Mucosa of gallbladder (tissue), 1 donor: ENCODE data around the gene THSD1. TPM values are rescaled to one million over a fixed set of nuclear protein-coding genes. Genes with fewer than 3 reads are reported as not detected.
"Not testable (repeated sequence)": the region's sequence is repeated elsewhere in the genome, so short reads cannot be mapped to it uniquely, and the experiment has no call there.

Source experiments
- DNase-seq: peaks from one replicate; pipeline ENCODE4 v3.0.0-alpha.2; 2020; ENCODE audit warnings: low spot score
- total RNA-seq: library from RNA; stranded (reverse); gene quantifications from one replicate; pipeline ENCODE4 v1.2.1, GENCODE V29; 2021
- donor health status: DM: no; HTN: no; CAD: no.

Gene THSD1
- total RNA-seq, 1 donor from 2014 or later: 2.9 TPM

DNA sequence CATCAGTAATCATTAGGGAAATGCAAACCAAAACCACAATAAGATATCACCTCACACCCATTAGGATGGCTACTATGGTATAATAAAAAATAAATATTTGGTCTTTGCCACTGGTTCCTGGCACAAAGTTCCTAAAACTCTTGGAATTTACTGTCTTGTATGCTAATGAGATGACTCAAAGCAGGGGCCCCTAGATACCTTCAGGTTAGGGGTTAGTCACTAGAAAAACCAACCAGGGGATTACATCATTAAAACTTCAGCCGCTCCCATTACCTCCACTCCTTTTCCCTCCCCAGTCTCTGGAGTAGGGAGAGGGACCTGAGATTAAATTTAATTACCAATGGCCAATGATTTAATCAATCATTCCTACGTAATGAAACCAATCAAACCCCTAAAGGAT is 49.6 kb downstream of the THSD1 start:
- DNase-seq: no peak

- DNase-seq: no peak
These were observed 52.8 kb downstream of the THSD1 start for GRCh38 chr13:52353193-52353592.

GRCh38 chr13:52348983-52349780 is 56.8 kb downstream of the THSD1 start:
- no peak for DNase-seq

GRCh38 chr13:52348071-52348470 is 57.9 kb downstream of the THSD1 start:
- DNase-seq: no peak

DNA sequence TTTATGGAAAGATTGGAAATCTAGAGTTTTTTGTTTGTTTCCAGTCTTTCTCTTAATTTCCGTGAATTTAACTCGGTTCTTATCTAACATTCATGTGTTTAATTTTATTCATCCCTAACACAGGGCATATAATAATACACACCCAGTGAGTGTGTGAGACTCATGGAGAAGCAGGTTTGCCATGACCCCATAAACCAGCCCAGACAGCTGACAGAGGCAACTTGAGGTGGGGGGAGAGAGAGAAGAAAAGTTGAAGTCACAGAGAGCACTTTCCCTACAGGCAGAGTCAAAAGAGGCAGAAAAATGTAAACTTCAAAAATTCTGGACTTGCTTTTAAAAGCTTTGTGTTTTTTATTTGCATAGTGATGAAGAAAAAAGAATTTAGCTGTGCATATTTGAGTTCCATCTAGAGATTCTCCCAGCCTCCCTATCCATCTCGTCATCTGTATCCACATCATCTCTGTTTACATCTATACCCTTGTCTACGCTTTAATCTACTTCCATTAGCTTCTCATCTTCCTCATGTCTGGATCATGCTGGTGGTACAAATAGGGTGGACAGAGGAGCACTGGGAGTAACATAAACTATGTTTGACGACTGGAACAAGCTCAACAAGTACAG is 60.2 kb downstream of the THSD1 start:
- DNase-seq: no peak

DNA sequence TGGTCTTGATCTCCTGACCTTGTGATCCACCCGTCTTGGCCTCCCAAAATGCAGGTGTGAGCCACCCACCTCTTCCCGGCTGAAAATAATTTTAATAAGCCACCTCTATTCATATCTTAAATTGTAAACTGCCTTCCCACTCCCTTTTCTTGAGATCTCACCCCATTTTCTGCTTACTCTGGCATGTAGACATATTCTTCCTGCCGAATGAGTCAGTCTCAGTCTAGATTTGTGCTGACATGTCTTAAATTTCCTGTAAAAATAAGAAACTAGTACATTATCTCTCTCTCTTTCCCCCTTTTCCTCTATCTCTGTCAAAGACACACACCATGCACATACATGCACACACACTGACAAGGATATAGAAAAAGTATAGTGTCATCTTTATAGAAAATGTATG is 60.9 kb downstream of the THSD1 start:
- no peak for DNase-seq

DNA sequence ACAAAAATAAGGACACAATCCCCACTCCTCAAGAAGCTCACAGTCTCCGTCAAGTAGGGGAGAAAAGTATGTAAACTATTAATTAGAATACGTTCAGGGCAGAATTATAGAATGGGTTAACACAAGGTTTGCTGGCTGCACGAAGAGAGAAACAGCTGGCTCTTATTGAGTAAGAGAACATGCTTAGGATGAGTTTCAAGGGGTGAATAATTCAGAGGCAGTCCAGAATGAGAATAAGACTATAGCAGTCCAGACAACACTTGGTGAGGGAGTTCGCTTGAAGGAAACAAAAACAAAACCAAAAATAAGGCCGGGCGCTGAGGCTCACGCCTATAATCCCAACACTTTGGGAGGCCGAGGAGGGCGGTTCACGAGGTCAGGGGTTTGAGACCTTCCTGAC is 61.9 kb downstream of the THSD1 start:
- DNase-seq: no peak

DNA sequence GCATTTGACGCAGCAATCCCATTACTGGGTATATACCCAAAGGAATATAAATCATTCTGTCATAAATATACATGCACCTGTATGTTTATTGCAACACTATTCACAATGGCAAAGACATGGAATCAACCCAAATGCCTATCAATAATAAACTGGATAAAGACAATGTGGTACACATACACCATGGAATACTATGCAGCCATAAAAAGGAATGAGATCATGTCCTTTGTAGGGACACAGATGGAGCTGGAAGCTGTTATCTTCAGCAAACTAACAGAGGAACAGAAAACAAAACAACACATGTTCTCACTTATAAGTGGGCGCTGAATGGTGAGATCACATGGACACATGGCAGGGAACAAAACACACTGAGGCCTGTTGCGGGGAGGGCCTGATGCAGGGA is 63.8 kb downstream of the THSD1 start:
- DNase-seq: not testable (repeated sequence)

GRCh38 chr13:52337828-52338455 is 68.0 kb downstream of the THSD1 start:
- DNase-seq: not testable (repeated sequence)

- DNase-seq: not testable (repeated sequence)
These were observed 71.9 kb downstream of the THSD1 start for GRCh38 chr13:52334107-52334506.

DNA sequence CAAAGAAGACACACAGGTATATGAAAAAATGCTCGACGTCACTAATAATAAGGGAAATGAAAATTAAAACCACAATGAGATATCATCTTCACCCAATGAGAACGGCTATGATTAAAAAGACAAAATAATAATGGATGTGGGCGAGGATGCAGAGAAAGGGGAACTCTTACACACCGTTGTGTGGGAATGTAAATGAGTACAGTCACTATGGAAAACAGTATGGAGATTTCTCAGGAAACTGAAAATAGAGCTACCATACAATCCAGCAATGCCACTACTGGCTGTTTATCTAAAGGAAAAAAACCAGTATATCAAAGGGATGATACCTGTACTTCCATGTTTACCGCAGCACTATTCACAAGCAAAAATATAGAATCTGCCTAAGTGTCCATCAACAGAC is 74.1 kb downstream of the THSD1 start:
- DNase-seq: not testable (repeated sequence)

Other genes with a start within 250 kb of the THSD1 start
- gene NEK3, start 246.6 kb downstream of the THSD1 start, total RNA-seq: 8.4 TPM
- 41.6 TPM for gene VPS36, start 44.5 kb upstream of the THSD1 start, total RNA-seq
- 9.0 TPM for gene CKAP2, start 49.3 kb upstream of the THSD1 start, total RNA-seq
- 3.9 TPM for gene HNRNPA1L2, start 236.3 kb upstream of the THSD1 start, total RNA-seq
- 37.6 TPM for gene SUGT1, start 246.7 kb upstream of the THSD1 start, total RNA-seq